Activated CD4-positive, alpha-beta T cell treated with anti-CD3 and anti-CD28 coated beads, Interleukin-2, amount 50 U/mL, for 1 hour (primary cell): ENCODE data around the gene CBX4.

ENCODE experiments used
- DNase-seq: peaks from one replicate; pipeline ENCODE4 v3.0.0-alpha.2; 2020

The CBX4 gene

DNA sequence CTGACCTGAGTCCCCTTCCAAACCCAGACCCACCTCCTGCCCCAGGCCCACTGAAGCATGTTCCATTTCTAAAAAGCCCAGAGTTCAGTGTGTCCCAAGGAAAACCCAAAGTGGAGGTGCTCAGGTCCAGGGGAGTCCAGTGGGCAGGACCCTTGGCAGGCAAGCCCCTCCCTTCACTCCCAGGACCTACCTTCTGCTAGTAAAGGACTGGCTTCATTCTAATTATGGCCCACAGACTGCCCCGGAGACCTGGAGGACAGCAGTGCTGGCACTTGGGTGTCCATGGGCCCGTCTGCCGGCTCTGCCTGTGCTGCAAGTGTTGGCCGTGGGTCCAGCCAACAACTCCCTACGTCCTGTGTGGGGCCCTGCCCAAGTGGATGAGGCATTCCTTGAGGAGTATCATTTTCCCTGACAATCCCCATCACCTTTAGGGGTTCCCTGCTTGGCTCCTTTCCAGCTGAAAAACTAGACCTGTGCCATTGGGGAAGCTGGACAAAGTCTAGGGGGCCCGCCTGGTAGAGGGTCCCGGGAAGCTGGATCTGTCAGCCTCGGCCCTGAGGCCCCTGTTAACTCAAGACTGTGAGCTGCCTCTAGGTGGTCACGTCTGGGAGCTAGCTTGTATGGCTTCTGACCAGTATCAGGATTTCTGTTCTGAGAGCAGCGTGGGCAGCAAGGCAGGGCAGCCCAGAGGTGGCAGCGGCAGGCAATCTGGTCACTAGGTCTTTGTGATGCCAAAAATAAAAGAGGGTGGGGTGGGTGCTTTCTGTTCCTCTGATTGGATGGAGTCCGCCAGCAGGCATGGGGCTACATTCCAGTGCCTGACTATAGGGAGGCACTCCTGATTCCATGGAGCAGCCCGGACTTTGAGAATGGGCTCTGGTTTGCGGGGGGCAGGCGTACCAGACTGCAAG, 53.1 kb downstream of the CBX4 start:
- DNase-seq, result no peak

DNA sequence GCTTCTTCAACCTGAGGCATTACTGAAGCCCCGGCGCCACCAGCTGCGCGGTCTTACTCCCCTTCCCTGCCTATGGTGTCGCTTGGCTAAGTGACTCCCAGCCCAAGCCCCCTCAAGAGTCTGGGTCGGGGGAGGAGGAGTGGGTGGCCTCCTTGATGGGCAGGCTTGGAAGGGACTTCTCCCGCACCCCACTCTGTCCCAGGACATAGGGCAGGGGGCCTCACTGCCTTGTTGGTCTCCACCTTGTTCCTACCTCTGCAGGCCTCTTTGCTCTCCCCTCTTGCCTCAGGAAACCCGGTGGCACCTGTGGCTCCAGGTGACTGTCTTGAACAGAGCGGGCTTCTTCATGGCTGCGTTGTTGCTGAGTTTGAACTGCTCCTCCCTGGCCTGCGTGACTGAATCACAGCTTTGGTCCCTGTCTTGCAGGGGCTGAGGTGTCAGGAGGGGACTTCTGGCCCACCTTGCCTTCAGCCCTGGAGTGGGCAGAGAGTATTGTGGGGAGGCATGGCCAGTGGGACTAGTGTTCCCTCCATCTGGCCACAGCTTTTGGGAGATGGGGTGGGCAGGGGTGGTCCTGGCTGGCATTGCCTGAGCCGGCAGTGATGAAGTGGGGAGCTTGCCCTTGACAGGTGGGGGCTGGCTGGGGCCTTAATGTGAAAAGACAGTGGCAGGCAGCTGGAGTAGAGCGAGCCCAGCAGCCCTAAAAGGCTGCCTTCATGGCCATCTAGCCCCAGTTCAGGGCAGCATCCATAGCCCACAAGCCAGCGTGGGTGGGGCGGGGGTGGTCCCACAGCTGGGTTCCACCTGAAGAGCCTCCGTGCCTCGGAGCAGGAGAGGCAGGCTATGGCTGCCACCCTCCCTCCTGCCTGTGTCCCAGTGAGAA, 54.0 kb downstream of the CBX4 start:
- DNase-seq, result no peak

DNA sequence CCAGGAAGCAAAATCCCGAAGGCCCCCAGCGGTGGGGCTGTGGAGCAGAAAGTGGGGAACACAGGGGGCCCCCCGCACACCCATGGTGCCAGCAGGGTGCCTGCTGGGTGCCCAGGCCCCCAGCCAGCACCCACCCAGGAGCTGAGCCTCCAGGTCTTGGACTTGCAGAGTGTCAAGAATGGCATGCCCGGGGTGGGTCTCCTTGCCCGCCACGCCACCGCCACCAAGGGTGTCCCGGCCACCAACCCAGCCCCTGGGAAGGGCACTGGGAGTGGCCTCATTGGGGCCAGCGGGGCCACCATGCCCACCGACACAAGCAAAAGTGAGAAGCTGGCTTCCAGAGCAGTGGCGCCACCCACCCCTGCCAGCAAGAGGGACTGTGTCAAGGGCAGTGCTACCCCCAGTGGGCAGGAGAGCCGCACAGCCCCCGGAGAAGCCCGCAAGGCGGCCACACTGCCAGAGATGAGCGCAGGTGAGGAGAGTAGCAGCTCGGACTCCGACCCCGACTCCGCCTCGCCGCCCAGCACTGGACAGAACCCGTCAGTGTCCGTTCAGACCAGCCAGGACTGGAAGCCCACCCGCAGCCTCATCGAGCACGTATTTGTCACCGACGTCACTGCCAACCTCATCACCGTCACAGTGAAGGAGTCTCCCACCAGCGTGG, 54.8 kb downstream of the CBX4 start:
- no peak for DNase-seq

DNA sequence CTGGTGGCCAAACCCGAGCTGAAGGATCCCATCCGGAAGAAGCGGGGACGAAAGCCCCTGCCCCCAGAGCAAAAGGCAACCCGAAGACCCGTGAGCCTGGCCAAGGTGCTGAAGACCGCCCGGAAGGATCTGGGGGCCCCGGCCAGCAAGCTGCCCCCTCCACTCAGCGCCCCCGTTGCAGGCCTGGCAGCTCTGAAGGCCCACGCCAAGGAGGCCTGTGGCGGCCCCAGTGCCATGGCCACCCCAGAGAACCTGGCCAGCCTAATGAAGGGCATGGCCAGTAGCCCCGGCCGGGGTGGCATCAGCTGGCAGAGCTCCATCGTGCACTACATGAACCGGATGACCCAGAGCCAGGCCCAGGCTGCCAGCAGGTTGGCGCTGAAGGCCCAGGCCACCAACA, 55.3 kb downstream of the CBX4 start:
- DNase-seq, result no peak
